Skeletal muscle tissue (tissue), 4 donors: ENCODE data around the gene TNP2. TPM values are rescaled to one million over a fixed set of nuclear protein-coding genes. Genes with fewer than 3 reads are reported as not detected.

Experiments used
- H3K27ac ChIP-seq: one replicate; pipeline ENCODE4 v1.7.0; 2013; ENCODE audit warnings: mild to moderate bottlenecking, low read depth, low read length, inconsistent platforms
- H3K27me3 ChIP-seq, 3 donors: one replicate each; pipeline ENCODE4 v1.7.0; 2013; ENCODE audit warnings: low read length in 3 of 3; ENCODE audit not compliant: control insufficient read depth in 3 of 3, insufficient read depth in 3 of 3
- H3K36me3 ChIP-seq, 3 donors: one replicate each; pipeline ENCODE4 v1.7.0; 2013; ENCODE audit warnings: low read length in 3 of 3; ENCODE audit not compliant: control insufficient read depth in 3 of 3, insufficient read depth in 3 of 3
- H3K4me1 ChIP-seq, 3 donors: one replicate each; pipeline ENCODE4 v1.7.0; 2013; ENCODE audit warnings: low read length in 3 of 3, mild to moderate bottlenecking in 3 of 3; ENCODE audit not compliant: control insufficient read depth in 3 of 3, insufficient read depth in 3 of 3
- H3K4me3 ChIP-seq, 3 donors: one replicate each; pipeline ENCODE4 v1.7.0; 2013; ENCODE audit warnings: low read length in 3 of 3
- H3K9ac ChIP-seq, 3 donors: one replicate each; pipeline ENCODE4 v1.7.0; 2013; ENCODE audit warnings: low read length in 3 of 3, mild to moderate bottlenecking in 3 of 3, moderate library complexity in 2 of 3, low read depth in 1 of 3
- H3K9me3 ChIP-seq, 3 donors: one replicate each; pipeline ENCODE4 v1.7.0; 2013; ENCODE audit warnings: low read length in 3 of 3; ENCODE audit not compliant: control insufficient read depth in 3 of 3
- total RNA-seq: library from RNA; depleted of rRNA; stranded (reverse); fragments of >200 nt; gene quantifications from one replicate; pipeline ENCODE4 v1.2.3, GENCODE V29; 2014
- donor health status: Osteomylitis.

Gene TNP2
- not detected for total RNA-seq

GRCh38 chr16:11268921-11269375 lies at the start of gene TNP2:
TSS of gene TNP2 (minus strand) at chr16:11269325. CDS start at chr16:11269262, 63 bp downstream.
- no peaks in the 10 kb centered on the region for H3K9me3 ChIP-seq
- no peaks in the 10 kb centered on the region for H3K36me3 ChIP-seq
- H3K9ac ChIP-seq: no peak within 1 kb of the TSS
- H3K4me3 ChIP-seq: no peak within 1 kb of the TSS
- H3K27ac ChIP-seq: no peak within 1 kb of the TSS
- no peaks in the 10 kb centered on the region for H3K27me3 ChIP-seq
- H3K4me1 ChIP-seq: no peaks in the 10 kb centered on the region

GRCh38 chr16:11318817-11319216 lies 49.7 kb upstream of the TNP2 start:
- no peaks in the 10 kb centered on the region for H3K9me3 ChIP-seq
- no peaks in the 10 kb centered on the region for H3K36me3 ChIP-seq
- H3K9ac ChIP-seq: no peak overlapping the region
- peaks cover 0 to 7% (median 0%) of the 10 kb centered on the region in 3 donors for H3K27me3 ChIP-seq
- H3K27ac ChIP-seq: no peak overlapping the region
- no peak overlapping the region for H3K4me3 ChIP-seq
- H3K4me1 ChIP-seq: no peaks in the 10 kb centered on the region

- H3K27me3 ChIP-seq: peaks cover 0 to 7% (median 0%) of the 10 kb centered on the region in 3 donors
- no peak overlapping the region for H3K27ac ChIP-seq
- H3K4me1 ChIP-seq: peaks cover 0 to 3% (median 0%) of the 10 kb centered on the region in 3 donors
Observed at GRCh38 chr16:11316331-11317015, 47.3 kb upstream of the TNP2 start.

GRCh38 chr16:11315510-11315909 lies 46.4 kb upstream of the TNP2 start:
- H3K36me3 ChIP-seq: no peaks in the 10 kb centered on the region
- peaks cover 0 to 7% (median 0%) of the 10 kb centered on the region in 3 donors for H3K27me3 ChIP-seq
- H3K4me3 ChIP-seq: no peak overlapping the region
- H3K4me1 ChIP-seq: peaks cover 0 to 3% (median 0%) of the 10 kb centered on the region in 3 donors
- no peak overlapping the region for H3K9ac ChIP-seq
- H3K9me3 ChIP-seq: no peaks in the 10 kb centered on the region
- no peak overlapping the region for H3K27ac ChIP-seq

More at GRCh38 chr16:11316331-11317015, 47.3 kb upstream of the TNP2 start:
- no peaks in the 10 kb centered on the region for H3K9me3 ChIP-seq
- no peaks in the 10 kb centered on the region for H3K36me3 ChIP-seq
- H3K9ac ChIP-seq: no peak overlapping the region
- H3K4me3 ChIP-seq: no peak overlapping the region

GRCh38 chr16:11314309-11314894 lies 45.3 kb upstream of the TNP2 start:
- no peaks in the 10 kb centered on the region for H3K9me3 ChIP-seq
- peaks cover 0 to 7% (median 0%) of the 10 kb centered on the region in 3 donors for H3K27me3 ChIP-seq
- no peaks in the 10 kb centered on the region for H3K36me3 ChIP-seq
- H3K9ac ChIP-seq: no peak overlapping the region
- peaks cover 0 to 5% (median 0%) of the 10 kb centered on the region in 3 donors for H3K4me1 ChIP-seq
- no peak overlapping the region for H3K27ac ChIP-seq
- H3K4me3 ChIP-seq: no peak overlapping the region

GRCh38 chr16:11313493-11314308 lies 44.6 kb upstream of the TNP2 start:
- Histone ChIP-seq H3K27me3 (peaks cover 0 to 7% (median 1%) of the 10 kb centered on the region in 3 donors), H3K9ac (no peak overlapping the region), H3K36me3 (no peaks in the 10 kb centered on the region)

GRCh38 chr16:11312718-11313492 lies 43.8 kb upstream of the TNP2 start:
- Histone ChIP-seq H3K9me3 (no peaks in the 10 kb centered on the region), H3K4me1 (peaks cover 0 to 5% (median 0%) of the 10 kb centered on the region in 3 donors), H3K27ac (no peak overlapping the region), H3K9ac (no peak overlapping the region), H3K27me3 (peaks cover 0 to 7% (median 6%) of the 10 kb centered on the region in 3 donors), H3K4me3 (no peak overlapping the region), H3K36me3 (no peaks in the 10 kb centered on the region)

More at GRCh38 chr16:11313493-11314308, 44.6 kb upstream of the TNP2 start:
- Histone ChIP-seq H3K4me1 (peaks cover 0 to 5% (median 0%) of the 10 kb centered on the region in 3 donors), H3K4me3 (no peak overlapping the region), H3K27ac (no peak overlapping the region), H3K9me3 (no peaks in the 10 kb centered on the region)

- no peak overlapping the region for H3K27ac ChIP-seq
- no peak overlapping the region for H3K4me3 ChIP-seq
- H3K36me3 ChIP-seq: no peaks in the 10 kb centered on the region
- H3K27me3 ChIP-seq: peaks cover 0 to 6% (median under 1%) of the 10 kb centered on the region in 3 donors
- H3K9me3 ChIP-seq: no peaks in the 10 kb centered on the region
- H3K9ac ChIP-seq: no peak overlapping the region
- H3K4me1 ChIP-seq: peaks cover 0 to 5% (median 0%) of the 10 kb centered on the region in 3 donors
Observed at GRCh38 chr16:11310997-11311561, 42.0 kb upstream of the TNP2 start.

GRCh38 chr16:11310634-11310977 lies 41.5 kb upstream of the TNP2 start:
- Histone ChIP-seq H3K9me3 (no peaks in the 10 kb centered on the region), H3K27me3 (peaks cover 0 to 6% (median 0%) of the 10 kb centered on the region in 3 donors), H3K4me1 (peaks cover 0 to 5% (median 0%) of the 10 kb centered on the region in 3 donors), H3K36me3 (no peaks in the 10 kb centered on the region), H3K4me3 (no peak overlapping the region), H3K9ac (no peak overlapping the region), H3K27ac (no peak overlapping the region)
